Coronary artery (tissue), 2 donors: Measurements from ENCODE around the gene ALDH1L1.

Experiments used
- DNase-seq: peaks from one replicate; pipeline ENCODE4 v3.0.0-alpha.2; 2017; ENCODE audit warnings: low spot score
- H3K27ac ChIP-seq, 2 donors: fragments of 200-600 bp; sonication (generic); one replicate each; pipeline ENCODE4 v1.5.1; 2016 to 2019
- H3K4me3 ChIP-seq: fragments of 200-600 bp; sonication (generic); 2 replicates; pipeline ENCODE4 v1.5.1; 2016; ENCODE audit warnings: mild to moderate bottlenecking, moderate library complexity
- TF ChIP-seq, protein P1 (sequence below): fragments of 200-600 bp; sonication (generic); IDR thresholded peaks from one replicate; pipeline ENCODE4 v1.5.1; 2019; ENCODE audit warnings: antibody characterized with exemption

ALDH1L1 gene

DNA sequence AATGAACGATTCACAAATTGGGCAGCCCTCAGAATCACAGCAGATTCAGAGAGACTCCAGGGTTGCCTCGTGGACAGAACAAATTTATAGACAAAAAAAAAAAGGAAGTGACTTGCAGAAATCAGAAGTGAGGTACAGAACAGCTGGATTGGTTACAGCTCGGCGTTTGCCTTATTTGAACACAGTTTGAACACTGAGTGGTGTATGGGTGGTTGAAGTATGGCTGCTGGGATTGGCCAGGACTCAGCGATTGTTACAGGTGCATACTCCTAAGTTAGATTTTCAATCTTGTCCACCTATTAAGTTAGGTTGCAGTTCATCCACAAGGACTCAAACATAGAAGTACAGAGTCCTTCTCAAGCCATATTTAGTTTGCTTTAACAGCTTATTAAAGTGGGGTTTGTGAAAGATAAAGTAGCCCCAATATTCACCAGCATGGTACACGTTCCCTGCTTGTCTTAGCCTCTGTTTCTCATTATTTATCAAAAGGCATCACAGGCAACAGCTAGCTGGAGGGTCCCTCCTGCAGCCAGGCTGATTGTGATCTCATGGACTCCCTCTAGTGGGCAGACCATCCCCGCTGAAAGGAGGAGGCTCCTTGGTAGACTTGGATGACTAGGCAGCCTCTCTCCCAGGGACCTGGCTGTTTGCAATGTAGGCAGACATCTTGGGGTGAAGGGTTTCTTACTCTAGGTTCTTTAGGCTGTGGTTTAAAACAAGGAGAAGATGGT is 17.6 kb upstream of the ALDH1L1 start:
- DNase-seq = peak; percentile 83
- Histone ChIP-seq H3K27ac (no peak overlapping the region), H3K4me3 (no peak overlapping the region)
- TF ChIP-seq, protein P1, sequence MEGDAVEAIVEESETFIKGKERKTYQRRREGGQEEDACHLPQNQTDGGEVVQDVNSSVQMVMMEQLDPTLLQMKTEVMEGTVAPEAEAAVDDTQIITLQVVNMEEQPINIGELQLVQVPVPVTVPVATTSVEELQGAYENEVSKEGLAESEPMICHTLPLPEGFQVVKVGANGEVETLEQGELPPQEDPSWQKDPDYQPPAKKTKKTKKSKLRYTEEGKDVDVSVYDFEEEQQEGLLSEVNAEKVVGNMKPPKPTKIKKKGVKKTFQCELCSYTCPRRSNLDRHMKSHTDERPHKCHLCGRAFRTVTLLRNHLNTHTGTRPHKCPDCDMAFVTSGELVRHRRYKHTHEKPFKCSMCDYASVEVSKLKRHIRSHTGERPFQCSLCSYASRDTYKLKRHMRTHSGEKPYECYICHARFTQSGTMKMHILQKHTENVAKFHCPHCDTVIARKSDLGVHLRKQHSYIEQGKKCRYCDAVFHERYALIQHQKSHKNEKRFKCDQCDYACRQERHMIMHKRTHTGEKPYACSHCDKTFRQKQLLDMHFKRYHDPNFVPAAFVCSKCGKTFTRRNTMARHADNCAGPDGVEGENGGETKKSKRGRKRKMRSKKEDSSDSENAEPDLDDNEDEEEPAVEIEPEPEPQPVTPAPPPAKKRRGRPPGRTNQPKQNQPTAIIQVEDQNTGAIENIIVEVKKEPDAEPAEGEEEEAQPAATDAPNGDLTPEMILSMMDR = peak; percentile 72

DNA sequence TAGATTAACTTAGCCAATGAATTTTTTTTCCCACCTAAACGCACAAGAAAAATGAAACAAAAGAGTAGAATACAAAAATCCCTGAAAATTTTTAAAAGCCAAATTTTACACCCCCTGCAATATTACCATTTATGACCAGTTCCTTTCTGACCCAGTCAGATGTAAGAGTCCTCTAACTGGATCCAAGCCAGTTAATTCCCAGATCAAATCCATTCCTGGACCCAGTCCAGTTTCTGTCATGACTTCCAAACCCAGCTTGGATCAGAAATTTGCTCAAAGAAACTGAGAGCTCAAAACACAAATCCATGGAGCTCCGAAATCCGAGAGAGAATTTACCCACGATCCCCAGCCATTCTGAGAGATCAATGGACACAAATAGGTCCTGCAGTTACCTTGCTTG is 17.0 kb upstream of the ALDH1L1 start:
- Histone ChIP-seq H3K4me3 (no peak overlapping the region), H3K27ac (no peak overlapping the region)
- TF ChIP-seq, protein P1 = no peak
- no peak for DNase-seq

DNA sequence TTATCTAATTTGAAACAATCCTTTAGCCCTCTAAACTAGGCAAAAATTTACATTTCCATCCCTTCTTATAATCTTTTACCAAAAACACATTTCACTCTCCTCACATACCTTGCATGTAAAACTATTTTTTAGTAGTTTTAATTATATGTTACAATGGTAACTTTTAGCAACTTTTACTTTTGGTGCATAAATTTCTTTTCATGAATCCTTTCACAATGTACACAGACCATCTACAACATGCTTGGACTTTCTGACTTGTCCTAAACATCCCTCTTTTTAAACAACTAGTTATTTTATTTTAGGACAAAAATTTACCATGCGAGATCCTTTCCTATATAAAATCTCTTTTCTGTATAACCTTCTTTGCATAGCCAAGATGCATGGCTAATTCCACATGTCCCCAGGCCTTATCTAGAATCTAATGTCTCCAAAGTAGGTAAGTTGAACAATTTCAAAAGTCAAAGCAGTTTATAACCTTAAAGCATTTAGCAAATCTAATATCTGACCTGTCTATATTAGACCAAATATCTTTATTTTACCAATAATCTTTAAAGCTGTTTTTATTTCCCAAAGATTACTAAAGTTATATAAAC is 14.4 kb upstream of the ALDH1L1 start:
- TF ChIP-seq, protein P1 = no peak
- DNase-seq = no peak
- no peak overlapping the region for H3K4me3 ChIP-seq
- no peak overlapping the region for H3K27ac ChIP-seq

DNA sequence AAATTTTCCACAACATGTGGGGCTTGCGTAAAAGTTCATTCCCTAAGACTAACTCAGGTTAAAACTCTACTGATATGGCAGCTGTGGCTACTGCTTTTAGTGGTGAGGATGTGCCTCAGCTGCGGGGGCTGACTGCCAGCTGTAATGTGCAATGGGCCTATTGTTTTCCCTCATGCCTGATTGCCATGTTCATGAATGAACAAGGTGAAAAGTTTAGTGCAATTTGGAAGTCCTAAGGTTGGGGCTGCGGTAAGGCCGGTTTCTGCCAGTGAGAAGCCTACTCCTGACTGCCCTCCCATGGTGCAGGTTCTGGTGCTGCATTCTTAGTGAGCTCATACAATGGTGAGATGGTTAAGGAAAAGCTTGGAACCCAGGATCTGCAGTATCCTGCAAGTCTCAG is 10.9 kb upstream of the ALDH1L1 start:
- DNase-seq = no peak
- TF ChIP-seq, protein P1 = no peak
- Histone ChIP-seq H3K27ac (no peak overlapping the region), H3K4me3 (no peak overlapping the region)

DNA sequence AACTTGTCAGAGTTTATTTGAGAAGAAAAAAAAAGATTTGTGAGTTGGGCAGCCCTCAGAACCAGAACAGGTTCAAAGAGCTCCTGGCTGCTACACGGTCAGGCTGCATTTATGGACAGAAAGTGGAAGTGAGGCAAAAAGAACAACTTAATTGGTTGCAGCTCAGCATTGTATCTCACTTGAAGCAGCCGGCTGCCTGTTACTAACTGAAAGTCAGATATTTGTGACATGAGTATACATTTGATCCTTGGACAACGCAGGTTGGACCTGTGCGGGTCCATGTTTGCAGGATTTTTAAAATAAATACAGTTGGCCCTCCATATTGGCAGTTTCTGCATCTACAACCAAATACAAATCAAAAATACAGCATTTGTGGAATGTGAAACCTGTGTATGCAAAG is 7.5 kb upstream of the ALDH1L1 start:
- H3K4me3 ChIP-seq = no peak overlapping the region
- no peak overlapping the region for H3K27ac ChIP-seq
- TF ChIP-seq, protein P1 = no peak
- DNase-seq = no peak

DNA sequence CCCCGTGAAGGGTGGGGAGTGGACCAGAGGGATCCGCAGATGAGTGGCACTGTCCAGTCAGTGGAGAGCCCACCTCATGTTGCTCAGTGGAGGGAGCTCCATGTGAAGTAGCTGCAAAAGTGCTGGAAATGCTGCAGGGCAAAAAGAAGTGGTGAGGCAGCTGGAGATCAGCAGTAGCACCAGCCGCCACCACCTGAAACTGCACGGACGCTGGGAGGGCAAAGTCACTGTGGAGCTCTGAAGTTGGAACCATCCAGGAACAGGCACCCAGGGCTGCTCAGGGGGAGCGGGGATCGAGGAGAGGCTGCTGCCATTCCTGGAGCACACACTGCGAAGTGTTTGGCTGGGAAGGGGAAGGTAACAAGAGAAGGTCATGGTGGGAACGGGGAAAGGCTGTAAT is 6.4 kb upstream of the ALDH1L1 start:
- Histone ChIP-seq H3K4me3 (no peak overlapping the region), H3K27ac (no peak overlapping the region)
- TF ChIP-seq, protein P1 = no peak
- DNase-seq = no peak

DNA sequence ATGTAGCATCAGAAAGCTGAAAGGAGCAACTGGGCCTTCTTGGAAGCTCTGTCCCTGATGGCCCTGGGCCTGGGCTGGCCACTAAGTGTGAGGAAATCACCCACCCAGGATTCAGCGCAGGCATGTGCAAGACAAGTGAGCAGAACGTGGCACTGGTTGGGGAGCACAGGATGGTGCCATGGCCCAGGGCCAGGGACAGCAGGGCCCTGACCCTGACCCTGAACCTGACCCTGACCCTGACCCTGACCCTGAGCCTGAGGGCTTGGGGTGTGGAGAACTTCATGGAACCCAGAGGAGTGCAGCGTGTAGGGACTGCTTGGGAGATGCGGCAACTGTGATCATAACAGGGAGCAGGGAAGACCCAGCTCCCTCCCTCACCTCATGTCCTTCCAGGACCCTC is 5.9 kb upstream of the ALDH1L1 start:
- Histone ChIP-seq H3K4me3 (no peak overlapping the region), H3K27ac (no peak overlapping the region)
- no peak for DNase-seq
- TF ChIP-seq, protein P1 = no peak
